TTC549 (cell line): ENCODE results near the gene C3orf80.
"Not testable (repeated sequence)": the region's sequence is repeated elsewhere in the genome, so short reads cannot be mapped to it uniquely, and the experiment has no call there.

Source experiments
- FAIRE-seq: peaks from 2 replicates; lab custom pipeline; 2012; peaks lifted over from hg19 to GRCh38; lab: Jason Lieb, UNC

The C3orf80 gene

DNA sequence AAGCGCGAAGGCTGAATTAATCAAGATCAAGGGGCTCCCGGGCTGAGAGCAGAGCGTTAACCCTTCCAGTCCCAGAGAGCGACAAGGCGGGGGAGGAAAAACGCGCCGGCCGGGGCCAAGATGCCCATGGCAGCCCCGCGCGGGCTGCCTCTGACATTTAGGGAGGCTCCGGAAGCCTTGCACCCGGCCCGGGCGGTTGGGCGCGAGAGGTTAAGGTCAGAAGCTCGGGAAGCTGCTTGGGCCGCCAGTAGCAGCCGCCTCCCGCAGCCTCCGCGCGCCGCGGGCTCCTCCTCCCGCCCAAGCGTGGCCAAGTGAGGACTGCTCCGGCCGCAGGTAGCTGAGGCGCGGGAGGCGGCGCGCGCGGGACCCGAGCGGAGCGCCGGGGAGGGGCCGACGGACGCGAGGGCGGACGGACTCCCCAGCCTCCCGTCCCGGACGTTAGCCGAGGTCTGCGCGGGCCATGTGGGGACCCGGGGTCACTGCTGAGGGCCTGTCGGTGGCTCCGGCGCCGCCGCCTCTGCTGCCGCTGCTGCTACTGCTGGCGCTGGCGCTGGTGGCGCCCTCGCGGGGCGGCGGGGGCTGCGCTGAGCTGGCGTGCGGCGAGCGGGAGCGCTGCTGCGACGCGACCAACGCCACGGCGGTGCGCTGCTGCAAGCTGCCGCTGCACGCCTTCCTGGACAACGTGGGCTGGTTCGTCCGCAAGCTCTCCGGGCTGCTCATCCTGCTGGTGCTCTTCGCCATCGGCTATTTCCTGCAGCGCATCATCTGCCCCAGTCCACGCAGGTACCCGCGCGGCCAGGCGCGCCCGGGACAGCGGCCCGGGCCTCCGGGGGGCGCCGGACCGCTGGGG is at the start of gene C3orf80:
C3orf80 (plus strand) TSS at position 247 of the 850 bp plus-strand sequence; CDS start at position 461, 214 bp downstream.
- FAIRE-seq, result no peak

DNA sequence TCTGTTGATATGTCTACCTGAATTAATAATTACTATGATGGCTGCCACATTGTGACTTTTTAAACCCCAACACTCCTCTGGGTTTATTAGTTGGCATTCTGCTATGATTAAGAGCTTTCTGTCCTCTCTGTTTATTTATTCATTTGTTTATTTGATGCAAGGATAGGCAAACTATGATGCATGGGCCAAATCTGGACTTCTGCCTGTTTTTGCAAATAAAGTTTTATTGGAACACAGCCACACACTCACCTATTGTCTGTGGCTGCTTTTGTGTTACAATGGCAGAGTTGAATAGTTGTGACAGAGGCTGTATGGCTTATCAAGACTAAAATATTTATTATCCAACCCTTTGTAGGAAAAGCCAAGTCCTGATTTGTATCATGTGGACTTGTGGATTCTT is 48.3 kb upstream of the C3orf80 start:
- FAIRE-seq, result no peak

DNA sequence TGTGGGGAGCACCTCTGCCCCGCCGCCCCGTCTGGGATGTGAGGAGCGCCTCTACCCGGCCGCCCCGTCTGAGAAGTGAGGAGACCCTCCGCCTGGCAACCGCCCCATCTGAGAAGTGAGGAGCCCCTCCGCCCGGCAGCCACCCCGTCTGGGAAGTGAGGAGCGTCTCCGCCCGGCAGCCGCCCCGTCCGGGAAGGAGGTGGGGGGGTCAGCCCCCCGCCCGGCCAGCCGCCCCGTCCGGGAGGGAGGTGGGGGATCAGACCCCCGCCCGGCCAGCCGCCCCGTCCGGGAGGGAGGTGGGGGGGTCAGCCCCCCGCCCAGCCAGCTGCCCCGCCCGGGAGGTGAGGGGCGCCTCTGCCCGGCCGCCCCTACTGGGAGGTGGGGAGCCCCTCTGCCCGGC is 46.6 kb upstream of the C3orf80 start:
- not testable (repeated sequence) for FAIRE-seq

DNA sequence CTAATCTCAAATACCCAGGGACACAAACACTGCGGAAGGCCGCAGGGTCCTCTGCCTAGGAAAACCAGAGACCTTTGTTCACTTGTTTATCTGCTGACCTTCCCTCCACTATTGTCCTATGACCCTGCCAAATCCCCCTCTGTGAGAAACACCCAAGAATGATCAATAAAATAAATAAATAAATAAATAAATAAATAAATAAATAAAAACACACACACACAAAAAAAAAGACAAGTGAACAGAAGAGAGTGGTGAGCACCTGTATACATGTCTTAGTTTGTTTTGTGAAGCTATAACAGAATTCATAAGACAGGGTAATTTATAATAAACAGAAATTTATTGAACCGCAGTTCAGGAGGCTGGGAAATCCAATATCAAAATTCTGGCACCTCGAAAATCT is 45.8 kb upstream of the C3orf80 start:
- not testable (repeated sequence) for FAIRE-seq

DNA sequence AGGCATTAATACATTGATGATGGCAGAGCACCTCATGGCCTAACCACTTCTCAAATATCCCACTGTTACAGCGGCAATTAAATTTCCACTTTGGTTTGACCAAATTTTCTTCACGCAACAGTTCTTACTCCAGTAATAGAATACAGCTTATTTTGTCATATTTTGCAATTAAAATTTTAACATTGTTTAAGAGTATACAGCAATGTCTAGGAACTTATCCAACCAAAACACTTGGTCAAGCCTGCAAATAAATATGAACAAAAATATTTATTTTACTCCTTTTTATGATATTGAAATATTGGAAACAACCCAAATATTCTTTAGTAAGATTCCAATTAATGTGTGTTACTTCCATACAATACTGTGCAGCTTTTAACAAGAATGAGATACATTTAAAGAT is 45.3 kb upstream of the C3orf80 start:
- no peak for FAIRE-seq

DNA sequence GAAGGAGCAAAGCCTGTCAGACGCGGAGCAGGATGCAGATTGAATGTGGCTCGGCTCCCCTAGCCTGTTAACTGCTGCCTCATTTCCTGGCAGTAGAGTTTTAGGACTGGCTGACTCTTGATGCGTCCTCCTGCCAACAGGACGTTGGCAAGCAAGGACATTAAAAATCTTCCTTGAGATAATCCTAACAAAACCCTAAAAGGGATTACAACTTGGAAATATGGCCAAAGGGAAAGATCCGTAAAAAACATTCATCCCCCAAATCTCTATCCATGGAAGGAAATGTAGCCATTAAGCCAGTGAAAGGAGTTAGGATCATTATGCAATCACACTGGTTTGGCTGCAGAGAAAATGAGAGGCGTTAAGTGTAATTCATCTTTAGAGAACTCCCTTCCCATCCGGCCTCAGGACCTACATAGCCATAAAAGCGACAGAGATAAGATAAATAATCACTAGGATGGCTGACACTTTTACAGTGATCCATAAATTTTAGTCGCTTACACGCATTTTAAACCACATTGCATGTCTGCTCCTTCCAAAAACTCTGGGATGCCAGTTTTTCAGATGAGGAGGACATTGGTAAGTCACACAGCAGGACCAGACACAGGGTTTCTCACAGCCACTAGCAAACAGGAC is 44.5 kb upstream of the C3orf80 start:
- FAIRE-seq, result no peak

DNA sequence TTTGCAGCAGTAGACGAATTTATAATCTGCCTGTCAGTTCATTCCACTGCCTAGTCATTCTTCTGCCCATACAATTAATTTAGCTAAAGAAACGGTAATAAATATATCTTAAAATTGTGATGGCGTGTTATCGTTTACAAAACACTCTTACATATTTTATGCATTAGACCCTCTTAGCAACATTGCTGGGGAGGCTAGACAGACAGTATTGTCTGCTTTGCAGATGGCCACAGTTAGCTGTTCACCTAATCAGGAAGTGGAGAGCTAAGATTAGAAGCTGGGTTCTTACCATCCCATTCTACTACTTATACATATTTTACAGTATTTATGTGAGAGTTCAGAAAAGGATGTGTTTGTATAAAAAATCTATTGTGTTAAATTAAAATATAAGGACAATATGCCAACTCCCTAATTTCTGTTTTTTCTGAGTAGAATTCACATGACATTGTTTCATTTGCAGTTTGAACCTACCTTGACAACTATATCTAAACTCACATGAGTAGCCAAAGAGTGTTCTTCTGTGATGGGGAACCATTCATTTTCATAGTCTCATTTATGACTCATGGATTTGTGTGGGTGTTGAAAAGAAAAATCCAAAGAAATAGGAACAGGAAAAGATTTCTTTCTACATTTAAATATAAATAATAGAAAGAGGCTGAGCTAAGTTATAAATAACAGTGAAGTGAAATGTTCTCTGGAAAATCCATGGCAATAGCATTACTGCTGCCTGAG is 41.7 kb upstream of the C3orf80 start:
- no peak for FAIRE-seq

DNA sequence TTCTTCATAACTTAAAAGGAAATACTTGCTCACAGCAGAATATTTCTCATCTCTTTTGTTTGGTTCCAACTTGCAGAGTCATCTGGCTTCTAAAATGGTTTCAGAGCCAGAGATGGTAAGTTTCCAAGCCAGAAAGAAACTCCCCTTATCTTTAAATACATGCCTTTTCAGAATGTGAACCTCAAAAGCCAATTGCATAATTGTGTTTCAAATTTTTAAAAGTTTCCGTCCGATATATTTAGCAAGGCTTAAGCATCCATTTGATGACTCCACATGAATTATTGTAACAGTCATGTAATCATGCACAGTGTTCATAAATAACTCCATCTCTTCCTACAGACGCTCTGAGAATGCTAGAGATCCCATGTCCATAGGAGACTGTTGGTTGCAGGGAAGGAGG is 40.6 kb upstream of the C3orf80 start:
- no peak for FAIRE-seq

DNA sequence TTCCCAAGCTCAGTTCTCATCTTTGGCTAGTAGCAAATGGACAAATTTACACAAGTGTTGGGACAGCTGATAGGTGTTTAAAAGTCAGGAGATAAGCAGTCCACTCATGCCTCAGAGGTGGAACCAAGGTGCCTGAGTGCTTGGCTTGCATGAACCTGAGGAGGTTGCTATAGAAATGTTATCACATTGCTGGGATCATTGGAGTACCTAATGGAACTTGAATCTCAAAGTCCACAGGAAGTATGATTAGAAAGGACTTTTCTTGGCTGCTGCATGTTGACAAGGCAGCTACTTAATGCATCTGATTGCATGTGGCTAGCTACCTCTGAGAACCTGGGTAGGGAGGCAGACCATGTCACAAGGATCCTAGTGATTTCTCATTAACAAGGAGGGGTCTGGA is 39.5 kb upstream of the C3orf80 start:
- no peak for FAIRE-seq

DNA sequence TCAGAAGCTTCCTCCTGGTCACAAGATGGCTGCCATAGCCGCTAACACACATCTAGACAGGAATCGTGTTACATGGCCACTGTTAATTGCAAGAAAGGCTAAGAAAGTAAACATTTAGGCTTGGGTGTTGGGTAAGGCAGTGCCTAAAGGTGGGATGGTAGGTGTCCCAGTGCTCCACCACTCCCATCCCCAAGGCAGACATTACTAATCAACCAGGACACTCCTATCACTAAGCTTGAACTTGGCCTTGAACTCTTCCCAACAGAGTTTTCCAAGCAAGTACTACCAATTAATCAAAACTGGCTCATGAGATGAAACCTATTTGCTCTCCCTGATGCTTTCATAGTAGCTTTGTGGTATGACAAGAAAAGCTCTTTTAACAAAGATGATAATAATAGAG is 37.9 kb upstream of the C3orf80 start:
- FAIRE-seq, result no peak

DNA sequence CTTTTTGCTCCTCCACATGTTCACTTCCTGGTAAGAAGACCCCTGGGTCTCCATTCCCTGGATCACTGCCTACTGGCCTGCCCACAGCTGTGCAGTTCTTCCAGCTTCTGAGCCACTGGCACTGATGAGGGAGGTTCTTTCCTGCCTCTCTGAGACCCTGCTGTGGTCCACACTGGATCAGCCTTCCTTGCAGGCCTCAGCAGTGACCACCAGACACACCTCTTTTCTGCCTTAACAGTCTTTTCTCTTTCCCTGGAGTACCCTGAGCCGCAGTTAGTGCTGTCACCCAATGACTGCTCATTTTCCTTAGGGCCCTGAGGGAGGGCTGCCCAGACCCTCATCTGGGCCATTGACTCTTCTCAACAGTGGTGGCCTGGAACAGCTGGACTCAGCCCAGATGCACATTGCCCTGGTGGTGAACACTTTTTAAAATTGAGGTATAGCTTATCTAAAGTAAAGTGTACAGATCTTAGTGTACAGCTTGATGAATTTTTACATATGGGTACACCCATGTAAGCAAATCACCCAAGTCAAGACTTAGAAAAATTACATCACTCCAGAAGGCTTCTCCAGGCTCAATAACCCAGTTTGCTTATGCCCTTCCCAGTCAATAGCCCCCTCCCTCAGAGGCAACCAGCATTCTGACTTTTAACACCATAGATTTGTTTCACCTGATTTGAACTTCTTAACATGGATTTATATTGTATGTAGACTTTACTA is 32.8 kb upstream of the C3orf80 start:
- FAIRE-seq, result no peak

DNA sequence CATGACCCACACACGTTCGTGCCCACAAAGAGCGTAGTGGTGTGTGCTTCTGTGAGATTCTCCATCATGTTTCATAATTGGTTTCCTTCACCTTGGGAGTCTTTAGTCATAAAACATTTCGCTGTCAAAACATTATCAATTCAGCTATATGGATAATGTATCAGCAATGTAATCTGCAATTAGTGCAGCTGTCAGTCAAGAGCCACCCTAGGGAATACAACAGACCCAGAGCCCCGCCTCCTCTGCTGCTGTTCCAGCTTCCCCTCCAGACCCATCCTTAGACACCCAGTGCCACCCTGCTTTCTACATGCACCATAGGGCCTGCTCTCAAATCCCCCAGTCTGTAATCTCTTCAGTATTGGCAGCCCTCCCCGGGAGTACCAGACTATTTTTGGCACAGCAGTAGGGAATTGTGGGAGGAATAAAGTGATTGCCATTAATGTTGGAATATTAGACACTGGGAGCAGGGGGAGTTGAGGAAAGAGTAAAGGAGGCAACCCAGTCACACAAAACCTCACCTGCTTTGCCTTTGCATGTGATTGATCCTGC is 31.5 kb upstream of the C3orf80 start:
- no peak for FAIRE-seq

DNA sequence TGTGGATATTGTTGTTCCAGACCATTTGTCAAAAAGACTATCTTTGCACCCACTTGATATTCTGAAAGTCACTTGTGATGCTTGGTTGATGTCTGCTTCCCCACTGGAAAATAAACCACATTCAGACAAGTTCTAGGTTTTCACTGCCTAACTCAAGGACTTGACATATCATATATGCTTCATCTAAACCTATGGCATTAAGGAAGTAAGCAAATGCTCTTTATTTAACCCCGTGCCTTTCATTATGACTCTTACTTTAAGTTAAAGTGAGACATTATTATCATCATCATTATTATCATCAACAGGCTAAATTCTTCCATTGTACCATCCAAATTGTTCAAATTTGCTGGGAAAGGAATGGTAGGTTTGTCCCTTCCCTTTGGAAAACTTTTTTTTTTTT is 30.8 kb upstream of the C3orf80 start:
- FAIRE-seq, result no peak

DNA sequence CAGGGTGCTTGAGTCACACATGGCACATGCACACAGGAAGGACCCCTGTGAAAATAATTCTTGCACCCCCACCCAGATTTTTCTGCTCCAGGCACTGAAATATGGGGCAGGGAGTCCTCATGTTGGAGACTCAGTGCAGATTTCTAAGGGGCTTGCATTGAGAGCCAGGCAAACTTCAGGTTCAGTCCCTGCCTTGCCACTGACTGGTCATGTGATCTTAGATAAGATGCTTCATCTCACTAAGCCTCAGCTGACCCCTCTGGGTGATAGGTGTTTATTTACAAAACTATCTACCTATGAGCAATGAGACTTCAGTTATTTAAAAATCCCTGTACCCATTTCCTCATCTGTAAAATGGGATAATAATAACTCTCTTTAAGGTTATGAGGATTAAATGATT is 30.1 kb upstream of the C3orf80 start:
- no peak for FAIRE-seq

DNA sequence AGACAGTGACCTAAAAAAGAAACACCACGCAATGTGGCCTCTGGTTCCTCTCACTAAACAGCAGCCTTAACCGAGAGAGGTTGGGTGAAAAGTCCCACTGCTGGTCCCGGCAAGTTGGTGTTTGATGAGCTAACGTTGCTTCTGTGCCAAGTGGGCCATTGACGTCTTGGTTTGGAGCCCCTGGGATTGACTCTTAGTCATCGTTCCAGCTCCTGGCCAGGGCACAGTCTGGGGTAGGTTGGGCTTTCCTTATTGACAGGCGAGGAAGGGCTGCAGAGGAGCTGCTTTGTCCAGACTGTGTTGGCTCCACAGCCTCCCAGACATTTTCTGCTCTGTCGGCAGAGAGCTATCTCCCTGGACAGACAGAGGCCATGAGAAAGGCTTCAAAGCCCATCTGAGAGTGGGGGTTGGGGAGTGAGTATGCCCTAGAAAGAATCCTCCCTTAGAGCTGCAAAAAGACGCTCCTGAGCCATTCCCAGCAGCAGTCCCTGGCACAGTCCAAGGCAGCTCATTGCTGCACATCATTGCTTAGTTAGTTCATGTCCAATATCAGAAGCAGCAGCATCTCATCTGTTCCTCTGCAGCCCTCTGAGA is 28.6 kb upstream of the C3orf80 start:
- FAIRE-seq, result no peak

DNA sequence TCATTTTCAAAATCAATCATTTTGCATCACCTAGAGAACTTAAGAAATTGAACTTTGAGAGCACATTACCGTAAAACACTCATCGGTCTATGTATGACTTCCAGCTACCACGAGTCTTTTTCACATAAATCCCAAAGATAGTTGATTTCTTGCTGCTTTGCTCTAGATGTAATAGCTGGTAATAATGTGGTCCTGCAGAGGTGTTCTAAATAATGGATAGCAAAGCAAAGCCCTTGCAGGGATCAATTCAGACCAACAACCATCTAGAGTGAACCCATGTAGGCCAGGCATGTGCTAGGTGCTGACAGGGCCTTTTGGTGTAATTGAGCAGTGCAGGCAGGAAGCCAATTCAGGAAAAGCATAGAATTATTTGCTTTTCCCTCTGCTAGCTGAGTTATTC is 26.1 kb upstream of the C3orf80 start:
- no peak for FAIRE-seq

DNA sequence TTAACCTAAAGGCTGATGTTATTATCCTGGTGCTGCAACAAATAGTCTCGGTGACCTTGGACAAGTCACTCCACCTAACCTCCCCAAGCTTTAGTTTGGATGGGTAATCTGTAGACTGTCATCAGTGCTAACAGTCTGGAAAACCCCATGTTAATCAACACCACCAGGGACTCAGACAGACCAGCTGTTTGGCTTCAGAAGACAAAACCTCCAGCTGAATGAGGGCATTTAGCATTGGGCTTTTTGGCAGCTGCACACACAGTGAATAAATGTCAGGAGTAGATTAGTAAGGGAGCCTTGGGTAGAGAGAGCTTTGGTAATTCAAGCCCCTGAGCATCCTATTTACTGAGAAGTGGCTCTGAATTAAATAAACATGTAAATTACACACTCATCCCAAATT is 24.9 kb upstream of the C3orf80 start:
- no peak for FAIRE-seq

DNA sequence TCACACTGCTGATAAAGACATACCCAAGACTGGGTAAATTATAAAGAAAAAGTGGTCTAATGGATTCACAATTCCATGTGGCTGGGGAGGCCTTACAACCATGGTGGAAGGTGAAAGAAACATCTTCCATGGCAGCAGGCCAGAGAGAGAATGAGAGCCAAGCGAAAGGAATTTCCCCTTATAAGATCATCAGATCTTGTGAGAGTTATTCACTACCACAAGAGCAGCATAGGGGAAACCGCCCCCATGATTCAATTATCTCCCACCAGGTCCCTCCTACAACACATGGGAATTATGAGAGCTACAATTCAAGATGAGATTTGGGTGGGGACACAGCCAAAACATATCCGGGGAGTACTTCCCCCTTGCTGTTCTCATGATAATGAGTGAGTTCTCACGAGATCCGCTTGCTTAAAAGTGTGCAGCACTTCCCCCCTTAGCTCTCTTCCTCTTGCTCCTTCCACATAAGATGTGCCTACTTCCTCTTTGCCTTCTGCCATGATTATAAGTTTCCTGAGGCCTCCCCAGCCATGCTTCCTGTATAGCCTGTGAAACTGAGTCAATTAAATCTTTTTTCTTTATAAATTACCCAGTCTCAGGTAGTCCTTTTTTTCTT is 20.7 kb upstream of the C3orf80 start:
- not testable (repeated sequence) for FAIRE-seq

DNA sequence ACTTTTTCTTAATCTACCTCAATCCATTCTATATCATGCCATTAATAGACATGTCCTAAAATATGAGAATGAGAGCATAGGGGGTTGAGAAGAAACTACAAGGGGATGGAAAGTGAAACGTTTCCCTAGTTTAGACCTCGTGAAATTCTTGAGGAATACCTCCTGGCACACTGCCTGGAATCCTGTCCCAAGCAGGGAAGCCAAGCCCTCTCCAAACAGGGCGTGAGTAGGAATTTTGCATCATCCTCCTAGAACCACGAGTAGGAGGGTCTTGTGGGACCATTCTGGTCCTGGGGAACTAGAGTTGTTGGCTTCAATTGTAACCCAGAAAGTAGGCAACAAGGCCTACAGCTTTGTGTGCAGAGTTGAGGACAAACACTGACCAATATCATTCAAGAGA is 19.6 kb upstream of the C3orf80 start:
- FAIRE-seq, result no peak

DNA sequence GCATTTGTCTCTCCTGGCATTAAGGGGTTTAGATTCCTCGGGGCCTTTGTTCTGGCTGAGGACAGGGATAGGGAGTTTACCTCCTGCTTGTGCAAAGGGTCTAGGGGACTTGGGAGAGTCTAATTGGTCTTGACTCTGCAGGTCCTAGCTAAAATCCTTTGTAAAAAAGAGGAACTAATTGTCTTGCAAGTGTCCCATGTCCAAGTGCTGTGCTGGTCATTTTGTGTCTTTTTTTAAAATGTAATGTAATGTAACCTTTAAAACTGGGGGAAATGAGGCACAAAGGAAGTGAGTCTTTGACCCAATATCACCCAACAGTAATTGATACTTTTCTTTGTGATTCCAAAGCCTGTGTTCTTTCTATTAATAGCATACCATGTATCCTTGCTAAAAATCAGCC is 14.9 kb upstream of the C3orf80 start:
- no peak for FAIRE-seq

DNA sequence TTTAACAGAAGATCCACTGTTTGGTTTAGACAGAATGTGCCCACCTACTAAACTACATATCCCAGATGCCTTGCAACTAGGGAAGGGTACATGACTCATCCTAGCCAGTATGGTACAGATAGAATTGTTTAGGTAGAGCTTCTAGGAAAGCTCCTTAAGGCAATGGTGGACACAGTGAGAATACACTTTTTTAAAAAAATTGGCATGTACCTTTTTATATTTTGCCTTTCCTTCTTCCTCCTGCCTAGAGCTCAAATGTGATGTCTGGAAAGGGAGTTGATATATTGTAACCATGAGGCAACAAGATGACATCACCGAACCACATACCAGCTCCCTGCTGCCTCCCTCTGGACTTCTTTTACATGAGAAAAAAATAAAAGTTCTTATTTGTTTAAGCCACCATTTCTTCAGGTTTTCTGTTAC is 14.4 kb upstream of the C3orf80 start:
- no peak for FAIRE-seq
